GM21447 (cell line): ENCODE measurements around the gene ADNP2.
A peak's percentile ranks its signal among the peaks of the same experiment; 100 is the strongest.

ENCODE experiments used
- ATAC-seq: cut with Tn5 transposase; IDR thresholded peaks from one replicate; pipeline ENCODE4 v1.9.1; 2021; ENCODE audit not compliant: unreplicated experiment

Gene ADNP2

GRCh38 chr18:80106482-80107051, 2.5 kb upstream of the ADNP2 start:
- no peak for ATAC-seq

GRCh38 chr18:80107426-80107825, 1.6 kb upstream of the ADNP2 start:
- no peak for ATAC-seq

GRCh38 chr18:80108121-80108536, 933 bp upstream of the ADNP2 start:
- no peak for ATAC-seq

GRCh38 chr18:80109676-80110078, 615 bp downstream of the ADNP2 start:
- peak; percentile 32 for ATAC-seq

- ATAC-seq: no peak
Measured at GRCh38 chr18:80112624-80113248, 3.7 kb downstream of the ADNP2 start.

GRCh38 chr18:80115035-80115434, 6.0 kb downstream of the ADNP2 start:
- ATAC-seq: no peak

GRCh38 chr18:80119111-80119510, 10.0 kb downstream of the ADNP2 start:
- ATAC-seq: no peak

- ATAC-seq: no peak
Measured at GRCh38 chr18:80120932-80121331, 11.9 kb downstream of the ADNP2 start.

GRCh38 chr18:80124131-80124530, 15.1 kb downstream of the ADNP2 start:
- ATAC-seq: no peak

GRCh38 chr18:80126797-80127196, 17.7 kb downstream of the ADNP2 start:
- ATAC-seq: no peak

- no peak for ATAC-seq
Measured at GRCh38 chr18:80127635-80128034, 18.6 kb downstream of the ADNP2 start.

GRCh38 chr18:80129672-80130367, 20.8 kb downstream of the ADNP2 start:
- ATAC-seq: no peak

- no peak for ATAC-seq
Measured at GRCh38 chr18:80130555-80130954, 21.5 kb downstream of the ADNP2 start.

GRCh38 chr18:80132180-80132812, 23.2 kb downstream of the ADNP2 start:
- no peak for ATAC-seq

- no peak for ATAC-seq
Measured at GRCh38 chr18:80133124-80133523, 24.1 kb downstream of the ADNP2 start.

- ATAC-seq: no peak
Measured at GRCh38 chr18:80135136-80135535, 26.1 kb downstream of the ADNP2 start.

GRCh38 chr18:80136679-80137078, 27.6 kb downstream of the ADNP2 start:
- no peak for ATAC-seq

- ATAC-seq: no peak
Measured at GRCh38 chr18:80137137-80137536, 28.1 kb downstream of the ADNP2 start.

GRCh38 chr18:80137976-80138375, 28.9 kb downstream of the ADNP2 start:
- ATAC-seq: no peak

- ATAC-seq: no peak
Measured at GRCh38 chr18:80140455-80140985, 31.5 kb downstream of the ADNP2 start.

- ATAC-seq: no peak
Measured at GRCh38 chr18:80143881-80144280, 34.8 kb downstream of the ADNP2 start.
